ENCODE results near the gene OLFML2A.
A peak's percentile ranks its signal among the peaks of the same experiment; 100 is the strongest.

Gene OLFML2A

DNA sequence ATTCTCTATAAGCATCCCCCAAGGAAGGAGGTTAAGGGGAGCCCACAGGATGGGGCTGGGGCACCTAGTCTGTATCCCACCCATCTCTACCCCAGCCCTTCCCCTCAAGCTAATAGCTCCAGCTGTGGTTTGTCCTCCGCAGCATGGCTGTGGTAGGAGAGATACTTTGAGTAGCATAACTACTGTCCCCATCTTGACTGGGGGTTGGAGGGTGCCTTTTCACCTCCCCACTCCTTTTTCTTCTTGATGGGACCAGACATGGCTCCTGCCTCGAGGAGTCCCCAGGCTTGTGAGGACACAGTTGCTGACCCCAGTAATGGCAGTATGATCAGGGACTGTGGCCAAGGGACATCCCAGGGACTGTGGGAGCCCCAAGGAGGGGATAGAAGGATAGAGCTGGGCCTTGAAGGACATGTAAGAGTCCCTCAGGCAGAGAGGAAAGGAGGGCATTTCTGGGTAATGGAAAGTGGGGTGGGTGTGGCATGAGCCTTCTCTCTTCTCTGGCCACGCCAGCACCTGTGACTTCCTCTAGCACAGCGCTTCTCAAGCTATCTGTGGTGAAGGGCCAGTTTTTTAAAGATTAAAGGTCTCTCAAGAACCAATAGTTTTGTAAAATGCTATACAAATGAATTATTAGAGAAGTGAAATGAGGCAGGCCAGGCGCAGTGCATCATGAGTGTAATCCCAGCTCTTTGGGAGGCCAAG, 14.0 kb downstream of the OLFML2A start:
- H3K9me3 ChIP-seq (ENCODE audit: low read length), result no peaks in the 10 kb centered on the region
- peaks cover 28% of the 10 kb centered on the region for H3K36me3 ChIP-seq (ENCODE audit: insufficient read depth, low read length)
- no peaks in the 10 kb centered on the region for H3K27me3 ChIP-seq (ENCODE audit: control insufficient read depth in 1 of 2, insufficient read depth in 2 of 2, low read length in 2 of 2)
- H3K4me1 ChIP-seq (ENCODE audit: insufficient read depth, low read length), result peaks cover 3% of the 10 kb centered on the region
- H3K27ac ChIP-seq (ENCODE audit: low read depth, low read length), result no peak overlapping the region
- no peak overlapping the region for H3K4me3 ChIP-seq (ENCODE audit: low read depth in 1 of 2, low read length in 2 of 2)
- H3K9ac ChIP-seq (ENCODE audit: low read length), result no peak overlapping the region

DNA sequence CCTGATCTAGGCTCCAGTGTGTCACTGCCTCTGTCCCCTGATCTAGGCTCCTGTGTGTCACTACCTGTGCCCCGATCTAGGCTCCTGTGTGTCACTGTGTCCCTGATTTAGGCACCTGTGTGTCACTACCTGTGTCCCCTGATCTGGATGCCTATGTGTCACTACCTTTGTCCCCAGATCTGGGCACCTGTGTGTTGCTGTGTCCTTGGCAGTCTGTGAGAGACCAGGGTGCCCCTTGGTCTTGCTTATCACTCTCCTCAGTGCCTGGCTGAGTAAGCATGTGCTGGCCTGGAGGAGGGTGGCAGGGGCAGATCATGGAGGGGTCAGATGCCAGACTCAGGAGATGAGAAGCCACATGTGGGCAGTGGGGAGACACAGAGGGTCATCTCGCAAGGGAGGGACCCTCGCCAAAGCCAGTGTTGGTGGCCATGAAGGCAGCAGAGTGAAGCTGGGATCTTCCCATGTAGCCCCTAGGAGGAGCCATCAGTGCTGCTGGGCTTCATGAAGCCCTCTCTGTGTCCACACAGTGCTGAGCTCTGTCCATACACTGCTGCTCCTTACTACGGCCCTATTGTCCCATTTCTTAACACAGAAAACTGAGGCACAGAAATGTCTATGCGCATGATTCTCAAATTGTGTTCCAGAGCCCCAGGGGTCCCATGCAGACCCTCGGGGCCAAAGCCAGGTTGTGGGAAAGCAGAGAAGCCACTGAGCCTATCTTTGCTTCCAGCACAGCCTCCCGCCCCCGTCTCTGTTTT, 15.5 kb downstream of the OLFML2A start:
- no peaks in the 10 kb centered on the region for H3K9me3 ChIP-seq (ENCODE audit: low read length)
- no peaks in the 10 kb centered on the region for H3K27me3 ChIP-seq (ENCODE audit: control insufficient read depth in 1 of 2, insufficient read depth in 2 of 2, low read length in 2 of 2)
- no peak overlapping the region for H3K9ac ChIP-seq (ENCODE audit: low read length)
- peaks cover 18% of the 10 kb centered on the region for H3K4me1 ChIP-seq (ENCODE audit: insufficient read depth, low read length)
- peaks cover 23% of the 10 kb centered on the region for H3K36me3 ChIP-seq (ENCODE audit: insufficient read depth, low read length)
- H3K27ac ChIP-seq (ENCODE audit: low read depth, low read length), result no peak overlapping the region
- H3K4me3 ChIP-seq (ENCODE audit: low read depth in 1 of 2, low read length in 2 of 2), result no peak overlapping the region

DNA sequence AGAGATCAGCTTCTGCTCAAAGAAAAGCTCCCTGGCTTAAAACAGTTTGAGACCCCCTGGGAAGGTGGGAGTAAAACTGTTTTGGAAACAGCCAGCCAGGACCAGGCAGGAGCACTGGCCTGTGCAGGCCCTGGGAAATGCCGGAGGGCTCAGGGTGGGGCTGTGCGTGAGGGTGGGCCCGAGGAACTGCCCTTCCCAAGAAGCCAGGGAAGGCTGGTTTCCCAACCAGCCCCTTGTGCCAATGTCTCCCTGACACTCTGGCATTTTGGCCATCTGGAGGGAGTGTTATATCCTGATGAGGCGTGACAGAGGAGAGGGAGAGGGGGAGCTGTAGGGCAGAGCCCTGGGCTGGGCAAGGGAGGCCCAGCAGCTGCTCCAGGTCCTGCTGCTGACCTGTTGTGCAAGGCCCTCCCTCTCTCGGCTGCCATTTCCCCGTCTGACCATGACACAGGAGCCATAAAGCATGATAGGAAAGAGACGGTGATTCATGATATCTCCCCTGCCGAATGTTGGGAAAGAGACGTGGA, 16.1 kb downstream of the OLFML2A start:
- no peaks in the 10 kb centered on the region for H3K9me3 ChIP-seq (ENCODE audit: low read length)
- H3K9ac ChIP-seq (ENCODE audit: low read length), result no peak overlapping the region
- peaks cover 23% of the 10 kb centered on the region for H3K36me3 ChIP-seq (ENCODE audit: insufficient read depth, low read length)
- no peaks in the 10 kb centered on the region for H3K27me3 ChIP-seq (ENCODE audit: control insufficient read depth in 1 of 2, insufficient read depth in 2 of 2, low read length in 2 of 2)
- H3K4me3 ChIP-seq (ENCODE audit: low read depth in 1 of 2, low read length in 2 of 2), result no peak overlapping the region
- no peak overlapping the region for H3K27ac ChIP-seq (ENCODE audit: low read depth, low read length)
- peaks cover 24% of the 10 kb centered on the region for H3K4me1 ChIP-seq (ENCODE audit: insufficient read depth, low read length)

DNA sequence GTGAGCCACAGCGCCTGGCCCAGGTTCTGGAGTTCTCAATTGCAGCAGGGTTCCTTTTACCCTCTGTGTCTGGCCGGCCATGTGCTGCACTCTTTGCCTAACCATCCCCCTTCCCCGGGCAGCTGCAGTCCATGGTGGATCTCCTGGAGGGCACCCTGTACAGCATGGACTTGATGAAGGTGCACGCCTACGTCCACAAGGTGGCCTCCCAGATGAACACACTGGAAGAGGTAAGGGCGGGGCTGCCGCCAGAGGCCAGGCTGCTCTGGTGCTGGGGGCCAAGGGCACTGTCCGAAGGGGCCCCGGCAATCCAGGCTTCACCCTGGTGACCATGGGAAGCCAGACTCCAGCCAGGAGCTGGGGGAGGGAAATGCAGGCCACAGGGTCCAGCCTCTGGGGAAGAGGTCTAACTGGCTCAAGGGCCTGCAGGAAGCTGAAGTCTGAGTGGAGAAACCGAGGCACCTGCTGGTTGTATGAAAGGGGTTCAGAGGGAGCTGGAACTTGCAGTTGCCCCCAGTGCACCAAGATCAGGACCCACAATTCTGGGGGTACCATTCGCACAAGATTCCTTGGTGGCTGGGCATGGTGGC, 18.1 kb downstream of the OLFML2A start:
- Histone ChIP-seq H3K4me1 (ENCODE audit: insufficient read depth, low read length) (peaks cover 28% of the 10 kb centered on the region), H3K27ac (ENCODE audit: low read depth, low read length) (no peak overlapping the region), H3K9ac (ENCODE audit: low read length) (no peak overlapping the region), H3K27me3 (ENCODE audit: control insufficient read depth in 1 of 2, insufficient read depth in 2 of 2, low read length in 2 of 2) (no peaks in the 10 kb centered on the region), H3K36me3 (ENCODE audit: insufficient read depth, low read length) (peaks cover 13% of the 10 kb centered on the region), H3K4me3 (ENCODE audit: low read depth in 1 of 2, low read length in 2 of 2) (no peak overlapping the region), H3K9me3 (ENCODE audit: low read length) (no peaks in the 10 kb centered on the region)

DNA sequence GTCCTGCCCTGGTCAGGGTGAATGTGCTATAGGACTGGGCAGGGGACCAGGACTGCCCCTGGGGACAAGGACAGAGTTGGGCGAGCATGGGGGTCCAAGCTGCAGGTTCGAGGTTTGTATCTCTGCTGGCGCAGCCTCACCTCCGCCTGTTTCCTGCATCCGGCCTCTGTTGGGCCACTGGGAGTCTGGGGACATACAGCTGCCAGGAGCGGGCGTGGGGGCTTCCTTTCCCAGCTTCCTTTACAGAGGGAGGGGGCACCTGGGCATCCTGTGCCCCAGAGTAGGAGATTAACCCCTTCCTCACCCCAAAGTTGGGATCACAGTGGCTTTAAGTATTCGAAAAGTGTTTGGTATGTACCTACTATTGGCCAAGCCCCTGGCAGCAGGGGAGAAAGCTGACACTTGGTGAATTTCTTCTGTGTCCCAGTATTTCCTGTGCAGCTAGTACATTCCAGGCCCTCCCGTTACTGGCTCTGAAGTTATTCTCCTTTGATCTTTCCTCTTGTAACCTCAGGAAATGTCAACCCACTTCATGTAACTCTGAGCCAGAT, 19.0 kb downstream of the OLFML2A start:
- no peak overlapping the region for H3K27ac ChIP-seq (ENCODE audit: low read depth, low read length)
- H3K4me1 ChIP-seq (ENCODE audit: insufficient read depth, low read length), result peaks cover 33% of the 10 kb centered on the region
- H3K9me3 ChIP-seq (ENCODE audit: low read length), result no peaks in the 10 kb centered on the region
- H3K4me3 ChIP-seq (ENCODE audit: low read depth in 1 of 2, low read length in 2 of 2), result no peak overlapping the region
- H3K9ac ChIP-seq (ENCODE audit: low read length), result no peak overlapping the region
- peaks cover 13% of the 10 kb centered on the region for H3K36me3 ChIP-seq (ENCODE audit: insufficient read depth, low read length)
- H3K27me3 ChIP-seq (ENCODE audit: control insufficient read depth in 1 of 2, insufficient read depth in 2 of 2, low read length in 2 of 2), result no peaks in the 10 kb centered on the region

DNA sequence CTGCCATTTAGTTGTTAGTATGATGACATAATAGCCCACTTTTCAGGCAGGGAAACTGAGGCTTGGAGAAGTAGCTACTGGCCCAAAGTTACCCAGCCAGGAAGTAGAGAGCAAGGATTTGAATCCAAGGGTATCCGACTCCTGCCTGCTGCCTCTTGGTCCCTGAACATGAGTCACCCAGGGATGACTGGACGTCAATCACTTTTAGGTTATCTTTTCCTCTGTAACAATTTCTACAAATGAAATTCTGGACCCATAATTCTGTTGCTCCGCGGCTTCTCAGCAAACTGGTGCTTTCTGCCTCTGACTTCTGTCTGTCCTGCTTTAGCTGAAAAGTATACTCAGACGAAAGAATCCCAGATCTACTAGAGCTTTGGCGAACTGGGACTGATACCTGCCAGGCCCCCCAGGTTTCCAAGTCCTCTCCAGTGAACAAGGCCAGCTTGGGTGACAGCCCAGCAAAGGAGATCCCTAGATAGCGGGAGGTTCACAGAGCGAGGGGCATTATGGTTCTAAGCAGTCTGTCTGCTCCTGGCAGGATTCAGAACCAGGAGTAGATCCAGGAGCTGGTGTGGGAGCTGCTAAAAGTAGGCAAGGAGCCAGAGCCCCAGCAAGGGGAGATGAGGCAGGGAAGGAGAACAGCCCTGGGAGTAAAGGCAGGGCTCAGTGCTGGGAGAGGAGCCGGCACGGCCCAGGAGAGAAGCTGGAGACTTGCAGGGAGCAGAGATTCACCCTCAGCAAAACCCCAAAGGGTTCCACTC, 20.6 kb downstream of the OLFML2A start:
- H3K9ac ChIP-seq (ENCODE audit: low read length), result peak overlapping the region; percentile 34
- no peaks in the 10 kb centered on the region for H3K27me3 ChIP-seq (ENCODE audit: control insufficient read depth in 1 of 2, insufficient read depth in 2 of 2, low read length in 2 of 2)
- H3K4me1 ChIP-seq (ENCODE audit: insufficient read depth, low read length), result peaks cover 33% of the 10 kb centered on the region
- no peaks in the 10 kb centered on the region for H3K9me3 ChIP-seq (ENCODE audit: low read length)
- peak overlapping the region; percentile 50 for H3K27ac ChIP-seq (ENCODE audit: low read depth, low read length)
- H3K4me3 ChIP-seq (ENCODE audit: low read depth in 1 of 2, low read length in 2 of 2), result no peak overlapping the region
- H3K36me3 ChIP-seq (ENCODE audit: insufficient read depth, low read length), result peaks cover 18% of the 10 kb centered on the region

DNA sequence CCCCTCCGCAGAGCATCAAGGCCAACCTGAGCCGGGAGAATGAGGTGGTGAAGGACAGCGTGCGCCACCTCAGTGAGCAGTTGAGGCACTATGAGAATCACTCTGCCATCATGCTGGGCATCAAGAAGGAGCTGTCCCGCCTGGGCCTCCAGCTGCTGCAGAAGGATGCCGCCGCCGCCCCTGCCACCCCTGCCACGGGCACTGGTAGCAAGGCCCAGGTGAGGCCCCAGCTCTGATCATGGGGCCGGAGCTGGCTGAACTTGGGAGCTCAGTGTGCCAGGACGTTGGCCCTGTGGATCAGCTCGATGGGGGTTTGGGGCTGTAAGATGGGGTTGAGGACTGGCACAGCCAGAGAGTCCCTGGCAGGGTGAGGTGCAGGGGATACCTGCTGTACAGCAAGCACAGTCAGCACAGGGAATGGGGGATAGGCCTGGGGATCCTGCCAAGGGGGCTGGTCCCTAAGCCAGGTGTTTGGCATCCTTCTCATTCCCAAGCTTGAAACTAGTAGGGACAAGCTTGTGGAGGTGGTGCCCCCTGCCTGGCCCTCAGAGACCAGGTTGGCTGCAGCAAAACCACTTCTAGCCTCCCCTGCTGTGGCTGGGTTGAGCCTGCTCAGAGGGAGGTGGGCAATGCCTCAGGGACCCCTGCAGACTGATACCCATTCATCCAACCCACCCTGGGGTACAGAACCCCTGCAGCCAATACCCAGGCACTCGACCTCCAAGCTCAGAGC, 22.5 kb downstream of the OLFML2A start:
- H3K4me1 ChIP-seq (ENCODE audit: insufficient read depth, low read length), result peaks cover 33% of the 10 kb centered on the region
- H3K9ac ChIP-seq (ENCODE audit: low read length), result no peak overlapping the region
- peaks cover 18% of the 10 kb centered on the region for H3K36me3 ChIP-seq (ENCODE audit: insufficient read depth, low read length)
- H3K4me3 ChIP-seq (ENCODE audit: low read depth in 1 of 2, low read length in 2 of 2), result no peak overlapping the region
- no peaks in the 10 kb centered on the region for H3K27me3 ChIP-seq (ENCODE audit: control insufficient read depth in 1 of 2, insufficient read depth in 2 of 2, low read length in 2 of 2)
- H3K27ac ChIP-seq (ENCODE audit: low read depth, low read length), result no peak overlapping the region
- H3K9me3 ChIP-seq (ENCODE audit: low read length), result no peaks in the 10 kb centered on the region

DNA sequence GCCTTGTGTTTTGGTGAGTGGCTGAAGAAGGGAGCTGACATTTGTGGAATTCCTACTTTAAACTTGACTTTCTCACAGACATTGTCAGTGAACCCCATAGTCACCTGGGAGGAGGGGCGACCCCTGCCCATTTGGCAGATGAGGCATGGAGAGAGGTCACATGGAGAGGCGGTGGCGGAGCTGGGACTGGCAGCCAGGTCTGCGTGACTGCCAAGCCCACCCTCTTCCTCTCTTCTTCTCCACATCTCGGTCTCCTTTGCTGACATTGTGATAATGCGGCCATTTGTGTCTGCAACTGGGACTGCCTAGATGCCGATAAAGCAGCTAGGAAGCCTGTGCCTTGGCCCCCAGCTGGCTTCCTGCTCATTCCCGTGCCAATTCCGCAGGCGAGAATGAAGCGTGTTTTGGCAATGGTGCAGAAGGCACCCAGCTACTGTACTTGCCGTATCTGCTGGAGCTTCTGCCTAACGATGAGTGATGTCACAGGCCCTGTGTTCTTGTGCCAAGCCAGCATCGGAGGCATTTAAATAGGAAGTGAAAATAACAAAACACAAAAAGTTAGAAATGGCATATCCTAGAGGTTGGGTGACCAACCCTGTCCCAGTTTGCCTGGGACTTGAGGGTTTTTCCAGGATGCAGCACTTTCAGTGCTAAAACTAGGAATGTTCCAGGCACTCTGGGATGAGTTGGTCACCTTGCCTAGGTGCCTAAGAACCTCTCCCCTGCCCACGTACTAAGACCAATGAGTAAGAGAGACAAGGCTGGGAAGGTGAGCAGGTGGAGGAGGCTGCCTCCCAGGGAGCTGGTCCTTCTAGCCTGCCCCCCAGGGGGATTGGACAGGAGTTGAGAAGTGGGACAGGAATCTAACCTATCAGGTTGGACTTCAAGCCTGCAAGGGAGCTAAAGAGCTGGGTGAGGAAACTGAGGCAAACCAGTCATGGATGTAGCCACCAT, 23.6 kb downstream of the OLFML2A start:
- H3K9ac ChIP-seq (ENCODE audit: low read length), result no peak overlapping the region
- H3K9me3 ChIP-seq (ENCODE audit: low read length), result no peaks in the 10 kb centered on the region
- H3K27me3 ChIP-seq (ENCODE audit: control insufficient read depth in 1 of 2, insufficient read depth in 2 of 2, low read length in 2 of 2), result no peaks in the 10 kb centered on the region
- peaks cover 33% of the 10 kb centered on the region for H3K4me1 ChIP-seq (ENCODE audit: insufficient read depth, low read length)
- H3K27ac ChIP-seq (ENCODE audit: low read depth, low read length), result no peak overlapping the region
- peaks cover 18% of the 10 kb centered on the region for H3K36me3 ChIP-seq (ENCODE audit: insufficient read depth, low read length)
- no peak overlapping the region for H3K4me3 ChIP-seq (ENCODE audit: low read depth in 1 of 2, low read length in 2 of 2)

DNA sequence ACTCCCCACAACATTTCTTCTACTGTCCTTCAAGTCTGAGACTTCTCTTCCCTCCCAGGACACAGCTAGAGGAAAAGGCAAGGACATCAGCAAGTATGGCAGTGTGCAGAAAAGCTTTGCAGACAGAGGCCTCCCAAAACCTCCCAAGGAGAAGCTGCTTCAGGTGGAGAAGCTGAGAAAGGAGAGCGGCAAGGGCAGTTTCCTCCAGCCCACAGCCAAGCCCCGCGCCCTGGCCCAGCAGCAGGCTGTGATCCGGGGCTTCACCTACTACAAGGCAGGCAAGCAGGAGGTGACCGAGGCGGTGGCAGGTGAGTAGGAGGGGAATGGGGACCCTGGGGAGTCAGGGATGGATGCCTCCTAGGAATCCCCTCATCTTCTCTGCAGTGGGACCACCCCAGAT, 24.4 kb downstream of the OLFML2A start:
- Histone ChIP-seq H3K36me3 (ENCODE audit: insufficient read depth, low read length) (peaks cover 18% of the 10 kb centered on the region), H3K4me3 (ENCODE audit: low read depth in 1 of 2, low read length in 2 of 2) (no peak overlapping the region), H3K9ac (ENCODE audit: low read length) (no peak overlapping the region), H3K9me3 (ENCODE audit: low read length) (no peaks in the 10 kb centered on the region), H3K27ac (ENCODE audit: low read depth, low read length) (no peak overlapping the region), H3K4me1 (ENCODE audit: insufficient read depth, low read length) (peaks cover 25% of the 10 kb centered on the region), H3K27me3 (ENCODE audit: control insufficient read depth in 1 of 2, insufficient read depth in 2 of 2, low read length in 2 of 2) (no peaks in the 10 kb centered on the region)

DNA sequence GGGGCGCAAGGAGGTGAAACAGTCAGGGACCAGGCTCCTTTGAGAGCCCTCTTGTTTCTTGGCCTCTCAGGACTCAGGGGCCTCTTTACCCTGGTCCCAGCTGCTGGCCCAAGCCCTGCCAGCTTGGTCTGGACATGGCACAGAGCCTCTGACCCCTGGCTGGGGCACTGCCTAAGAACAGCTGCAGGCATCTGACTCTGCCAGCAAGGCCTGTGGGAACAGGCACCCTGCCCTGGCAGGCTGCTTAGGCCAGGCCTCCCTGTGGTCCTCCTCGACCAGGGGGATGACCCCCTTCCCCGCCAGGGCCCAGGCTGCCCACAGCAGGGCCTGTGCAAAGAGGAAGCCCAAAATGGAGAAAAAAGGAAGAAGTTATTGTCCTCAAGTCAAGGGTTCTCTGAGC, 25.5 kb downstream of the OLFML2A start:
- Histone ChIP-seq H3K4me3 (ENCODE audit: low read depth in 1 of 2, low read length in 2 of 2) (no peak overlapping the region), H3K9ac (ENCODE audit: low read length) (no peak overlapping the region), H3K27me3 (ENCODE audit: control insufficient read depth in 1 of 2, insufficient read depth in 2 of 2, low read length in 2 of 2) (no peaks in the 10 kb centered on the region), H3K9me3 (ENCODE audit: low read length) (no peaks in the 10 kb centered on the region), H3K4me1 (ENCODE audit: insufficient read depth, low read length) (peaks cover 15% of the 10 kb centered on the region), H3K36me3 (ENCODE audit: insufficient read depth, low read length) (peaks cover 18% of the 10 kb centered on the region), H3K27ac (ENCODE audit: low read depth, low read length) (no peak overlapping the region)
